WTC11 (cell line): ENCODE data around the gene CFAP58.

Experiments
- CTCF ChIP-seq: fragments of 200-600 bp; IDR thresholded peaks from 2 replicates; pipeline ENCODE4 v1.8.0; 2022; ENCODE audit warnings: antibody characterized with exemption
- PREB ChIP-seq: sonication (generic); formaldehyde crosslinking; IDR thresholded peaks from 2 replicates; pipeline ENCODE4 v1.8.1; 2022; ENCODE audit warnings: mild to moderate bottlenecking, missing genetic modification reagents, moderate library complexity, borderline replicate concordance

- TF ChIP-seq CTCF = no peak
- no peak for TF ChIP-seq PREB (CRISPR knock-in tag)
Observed at GRCh38 chr10:104472505-104472904, 118.9 kb downstream of the CFAP58 start.
